GM23338 (cell line): ENCODE results near the gene KLHDC7B. TPM values are rescaled to one million over a fixed set of nuclear protein-coding genes. Genes with fewer than 3 reads are reported as not detected.

Experiments
- ATAC-seq: fragments of 200-7000 bp; cut with Tn5 transposase; 3 replicates; pipeline ENCODE4 v1.9.1; 2020
- DNase-seq: peaks from one replicate; pipeline ENCODE4 v3.0.0-alpha.2; 2015; ENCODE audit warnings: low spot score
- H2AFZ ChIP-seq: fragments of 200-600 bp; sonication (generic); 2 replicates; pipeline ENCODE4 v1.8.0; 2016; ENCODE audit warnings: antibody characterized with exemption, mild to moderate bottlenecking, moderate library complexity
- H3F3A ChIP-seq: fragments of 200-600 bp; sonication (generic); replicated peaks from 2 replicates; pipeline ENCODE4 v1.8.0; 2017; ENCODE audit warnings: antibody characterized with exemption, mixed run types, low read depth
- H3K27ac ChIP-seq: fragments of 200-600 bp; sonication (generic); 2 replicates; pipeline ENCODE4 v1.6.1; 2016; ENCODE audit warnings: low read depth
- H3K27me3 ChIP-seq: fragments of 200-600 bp; sonication (generic); 2 replicates; pipeline ENCODE4 v1.8.0; 2016; ENCODE audit warnings: mild to moderate bottlenecking, mixed run types, moderate library complexity; ENCODE audit not compliant: insufficient read depth
- H3K36me3 ChIP-seq: fragments of 200-600 bp; sonication (generic); 2 replicates; pipeline ENCODE4 v1.8.0; 2016; ENCODE audit warnings: mild to moderate bottlenecking; ENCODE audit not compliant: insufficient read depth
- H3K4me1 ChIP-seq: fragments of 200-600 bp; sonication (generic); 2 replicates; pipeline ENCODE4 v1.8.0; 2016; ENCODE audit warnings: mild to moderate bottlenecking, moderate library complexity; ENCODE audit not compliant: insufficient read depth
- H3K4me2 ChIP-seq: fragments of 200-600 bp; sonication (generic); 2 replicates; pipeline ENCODE4 v1.7.1; 2017; ENCODE audit warnings: mixed run types
- H3K4me3 ChIP-seq: fragments of 200-600 bp; sonication (generic); 2 replicates; pipeline ENCODE4 v1.6.1; 2016; ENCODE audit warnings: mixed run types
- H3K79me2 ChIP-seq: fragments of 200-600 bp; sonication (generic); replicated peaks from 2 replicates; pipeline ENCODE4 v1.8.0; 2017; ENCODE audit warnings: mild to moderate bottlenecking; ENCODE audit not compliant: insufficient read depth
- H3K9me2 ChIP-seq: fragments of 200-600 bp; sonication (generic); 2 replicates; pipeline ENCODE4 v1.8.0; 2017; ENCODE audit not compliant: insufficient read depth
- H4K20me1 ChIP-seq: fragments of 200-600 bp; sonication (generic); replicated peaks from 2 replicates; pipeline ENCODE4 v1.8.0; 2017; ENCODE audit warnings: mild to moderate bottlenecking; ENCODE audit not compliant: insufficient read depth
- H3K27ac Mint-ChIP-seq: 2 replicates; pipeline ENCODE4 v1.8.0; 2020; ENCODE audit warnings: inconsistent platforms, mild to moderate bottlenecking, moderate library complexity, mixed read lengths
- H3K27me3 Mint-ChIP-seq: 3 replicates; pipeline ENCODE4 v1.8.0; 2022; ENCODE audit warnings: low read depth, mild to moderate bottlenecking, moderate library complexity, mixed read lengths, inconsistent platforms; ENCODE audit not compliant: insufficient read depth, poor library complexity
- H3K36me3 Mint-ChIP-seq: 3 replicates; pipeline ENCODE4 v1.8.0; 2021; ENCODE audit warnings: low read depth, mild to moderate bottlenecking, inconsistent platforms, moderate library complexity, mixed read lengths
- H3K4me1 Mint-ChIP-seq: 3 replicates; pipeline ENCODE4 v1.8.0; 2020; ENCODE audit warnings: mild to moderate bottlenecking, inconsistent platforms, mixed read lengths
- H3K4me3 Mint-ChIP-seq: 3 replicates; pipeline ENCODE4 v1.8.0; 2021; ENCODE audit warnings: moderate library complexity, mild to moderate bottlenecking, inconsistent platforms, mixed read lengths
- H3K9me3 Mint-ChIP-seq: 3 replicates; pipeline ENCODE4 v1.8.0; 2020; ENCODE audit warnings: moderate library complexity, mild to moderate bottlenecking, inconsistent platforms, mixed read lengths
- CREB1 ChIP-seq: fragments of 250-450 bp; sonication (Bioruptor Pico); IDR thresholded peaks from 2 replicates; pipeline ENCODE4 v1.5.0; 2020; ENCODE audit warnings: low read depth, mild to moderate bottlenecking, moderate library complexity
- ETS1 ChIP-seq: IDR thresholded peaks from 2 replicates; pipeline ENCODE4 v1.6.1; 2016; ENCODE audit warnings: antibody characterized with exemption
- EZH2 ChIP-seq: fragments of 200-600 bp; sonication (generic); IDR thresholded peaks from one replicate; pipeline ENCODE4 v1.8.0; 2017; ENCODE audit warnings: antibody characterized with exemption, mild to moderate bottlenecking, low read depth; ENCODE audit not compliant: unreplicated experiment
- EZH2phosphoT487 ChIP-seq: fragments of 200-600 bp; sonication (generic); IDR thresholded peaks from one replicate; pipeline ENCODE4 v1.8.1; 2018; ENCODE audit warnings: antibody characterized with exemption; ENCODE audit not compliant: unreplicated experiment
- JUNB ChIP-seq: IDR thresholded peaks from one replicate; pipeline ENCODE4 v1.6.1; 2016; ENCODE audit warnings: antibody characterized with exemption; ENCODE audit not compliant: unreplicated experiment
- NANOG ChIP-seq: IDR thresholded peaks from 2 replicates; pipeline ENCODE4 v1.6.1; 2016; ENCODE audit warnings: antibody characterized with exemption, borderline replicate concordance
- POLR2AphosphoS5 ChIP-seq: IDR thresholded peaks from 2 replicates; pipeline ENCODE4 v1.6.1; 2016; ENCODE audit warnings: antibody characterized with exemption, low read depth
- STAT1 ChIP-seq: IDR thresholded peaks from one replicate; pipeline ENCODE4 v1.6.1; 2016; ENCODE audit warnings: antibody characterized with exemption; ENCODE audit not compliant: unreplicated experiment
- ZNF114 ChIP-seq: fragments of 250-450 bp; sonication (Bioruptor Pico); IDR thresholded peaks from 2 replicates; pipeline ENCODE4 v1.5.0; 2020; ENCODE audit warnings: mild to moderate bottlenecking, moderate library complexity
- ZNF331 ChIP-seq: fragments of 250-450 bp; sonication (Bioruptor Pico); IDR thresholded peaks from 2 replicates; pipeline ENCODE4 v1.5.0; 2020; ENCODE audit warnings: low read depth, mild to moderate bottlenecking, moderate library complexity
- ZNF462 ChIP-seq: fragments of 250-450 bp; sonication (Bioruptor Pico); IDR thresholded peaks from 2 replicates; pipeline ENCODE4 v1.5.0; 2020; ENCODE audit warnings: mild to moderate bottlenecking, moderate library complexity
- polyA plus RNA-seq: library from polyadenylated mRNA; unstranded; fragments of >200 nt; fragmentation: Nextera tagmentation; extraction: Ambion mirVana; gene quantifications from 2 replicates; pipeline ENCODE4 v1.2.1, GENCODE V29; 2016
- total RNA-seq: library from RNA; depleted of rRNA; stranded (reverse); fragments of >200 nt; shearing (Covaris generic); gene quantifications from 2 replicates; pipeline ENCODE4 v1.2.3, GENCODE V29; 2014
- TF ChIP-seq, protein P1 (sequence below): IDR thresholded peaks from one replicate; pipeline ENCODE4 v1.6.1; 2018; ENCODE audit warnings: antibody characterized with exemption; ENCODE audit not compliant: unreplicated experiment
- TF ChIP-seq, protein P2 (sequence below), 2 experiments: fragments of 200-600 bp in 1 of 2; sonication (generic) in 1 of 2; conservative IDR thresholded peaks; 2 replicates each; pipeline versions ENCODE4 v1.5.1 to v1.6.1; 2016 to 2017; ENCODE audit warnings: antibody characterized with exemption in 2 of 2, low read depth in 2 of 2, mild to moderate bottlenecking in 2 of 2, moderate library complexity in 1 of 2

Gene KLHDC7B
- total and polyA plus RNA-seq, 2 experiments from 2014 or later = not detected

DNA sequence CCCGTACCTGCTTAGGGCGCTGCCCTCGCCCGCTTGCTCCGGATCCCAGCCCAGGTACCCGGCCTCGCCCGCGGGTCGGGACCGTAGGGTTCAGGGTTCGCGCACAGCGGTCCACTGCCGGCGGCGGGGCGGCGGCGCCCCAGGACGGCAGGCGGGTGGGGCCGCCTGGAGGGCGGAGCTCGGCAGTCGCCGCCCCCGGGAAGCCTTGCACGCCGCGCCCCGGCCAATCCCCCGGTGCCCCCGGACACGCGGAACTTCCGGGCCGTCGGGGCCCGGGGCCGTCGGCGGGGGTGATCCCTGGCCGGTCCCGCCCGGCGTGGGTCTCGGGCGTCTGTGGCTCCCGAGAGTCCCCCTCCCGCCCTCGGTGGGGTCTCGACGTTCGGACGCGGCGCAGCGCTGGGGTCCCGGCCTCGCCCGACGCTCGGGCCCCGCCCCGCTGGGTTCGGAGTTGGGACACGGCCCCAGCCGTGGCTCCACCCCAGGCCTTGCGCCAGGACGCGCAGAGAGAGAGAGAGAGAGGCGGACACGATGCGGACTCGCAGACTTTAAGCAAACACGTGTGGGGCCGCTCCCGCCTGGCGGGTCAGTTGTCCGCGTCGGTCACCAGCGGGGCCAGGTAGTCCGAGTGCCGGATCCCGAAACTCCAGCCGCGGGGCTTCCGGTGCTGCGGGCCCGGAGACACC lies 15.7 kb upstream of the KLHDC7B start, which contains the start of gene TYMP:
Gene TYMP, minus strand, starts transcription at position 116 of the 683 bp plus-strand sequence. CDS start 303 bp downstream, outside the sequence.
- no peaks in the 10 kb centered on the region for H3K36me3 ChIP-seq
- TF ChIP-seq EZH2 = peak; percentile 56
- TF ChIP-seq, protein P1, sequence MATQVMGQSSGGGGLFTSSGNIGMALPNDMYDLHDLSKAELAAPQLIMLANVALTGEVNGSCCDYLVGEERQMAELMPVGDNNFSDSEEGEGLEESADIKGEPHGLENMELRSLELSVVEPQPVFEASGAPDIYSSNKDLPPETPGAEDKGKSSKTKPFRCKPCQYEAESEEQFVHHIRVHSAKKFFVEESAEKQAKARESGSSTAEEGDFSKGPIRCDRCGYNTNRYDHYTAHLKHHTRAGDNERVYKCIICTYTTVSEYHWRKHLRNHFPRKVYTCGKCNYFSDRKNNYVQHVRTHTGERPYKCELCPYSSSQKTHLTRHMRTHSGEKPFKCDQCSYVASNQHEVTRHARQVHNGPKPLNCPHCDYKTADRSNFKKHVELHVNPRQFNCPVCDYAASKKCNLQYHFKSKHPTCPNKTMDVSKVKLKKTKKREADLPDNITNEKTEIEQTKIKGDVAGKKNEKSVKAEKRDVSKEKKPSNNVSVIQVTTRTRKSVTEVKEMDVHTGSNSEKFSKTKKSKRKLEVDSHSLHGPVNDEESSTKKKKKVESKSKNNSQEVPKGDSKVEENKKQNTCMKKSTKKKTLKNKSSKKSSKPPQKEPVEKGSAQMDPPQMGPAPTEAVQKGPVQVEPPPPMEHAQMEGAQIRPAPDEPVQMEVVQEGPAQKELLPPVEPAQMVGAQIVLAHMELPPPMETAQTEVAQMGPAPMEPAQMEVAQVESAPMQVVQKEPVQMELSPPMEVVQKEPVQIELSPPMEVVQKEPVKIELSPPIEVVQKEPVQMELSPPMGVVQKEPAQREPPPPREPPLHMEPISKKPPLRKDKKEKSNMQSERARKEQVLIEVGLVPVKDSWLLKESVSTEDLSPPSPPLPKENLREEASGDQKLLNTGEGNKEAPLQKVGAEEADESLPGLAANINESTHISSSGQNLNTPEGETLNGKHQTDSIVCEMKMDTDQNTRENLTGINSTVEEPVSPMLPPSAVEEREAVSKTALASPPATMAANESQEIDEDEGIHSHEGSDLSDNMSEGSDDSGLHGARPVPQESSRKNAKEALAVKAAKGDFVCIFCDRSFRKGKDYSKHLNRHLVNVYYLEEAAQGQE = no peak
- no peak for TF ChIP-seq CREB1
- TF ChIP-seq ZNF114 (CRISPR knock-in tag) = no peak
- no peak for TF ChIP-seq ZNF462 (CRISPR knock-in tag)
- no peak for TF ChIP-seq EZH2phosphoT487
- TF ChIP-seq STAT1 = no peak
- no peak for TF ChIP-seq ETS1
- TF ChIP-seq, protein P2, sequence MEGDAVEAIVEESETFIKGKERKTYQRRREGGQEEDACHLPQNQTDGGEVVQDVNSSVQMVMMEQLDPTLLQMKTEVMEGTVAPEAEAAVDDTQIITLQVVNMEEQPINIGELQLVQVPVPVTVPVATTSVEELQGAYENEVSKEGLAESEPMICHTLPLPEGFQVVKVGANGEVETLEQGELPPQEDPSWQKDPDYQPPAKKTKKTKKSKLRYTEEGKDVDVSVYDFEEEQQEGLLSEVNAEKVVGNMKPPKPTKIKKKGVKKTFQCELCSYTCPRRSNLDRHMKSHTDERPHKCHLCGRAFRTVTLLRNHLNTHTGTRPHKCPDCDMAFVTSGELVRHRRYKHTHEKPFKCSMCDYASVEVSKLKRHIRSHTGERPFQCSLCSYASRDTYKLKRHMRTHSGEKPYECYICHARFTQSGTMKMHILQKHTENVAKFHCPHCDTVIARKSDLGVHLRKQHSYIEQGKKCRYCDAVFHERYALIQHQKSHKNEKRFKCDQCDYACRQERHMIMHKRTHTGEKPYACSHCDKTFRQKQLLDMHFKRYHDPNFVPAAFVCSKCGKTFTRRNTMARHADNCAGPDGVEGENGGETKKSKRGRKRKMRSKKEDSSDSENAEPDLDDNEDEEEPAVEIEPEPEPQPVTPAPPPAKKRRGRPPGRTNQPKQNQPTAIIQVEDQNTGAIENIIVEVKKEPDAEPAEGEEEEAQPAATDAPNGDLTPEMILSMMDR (conservative IDR thresholded peaks at IDR 0.05; ENCODE audit: low read depth in 2 of 2) = no peak
- no peak for TF ChIP-seq NANOG
- no peak for TF ChIP-seq JUNB
- 0 out of 2 replicates have a peak, but pooled peaks have one; percentile 16 for TF ChIP-seq POLR2AphosphoS5
- no peak for TF ChIP-seq ZNF331 (CRISPR knock-in tag)
- 0 out of 2 replicates have a peak, but pooled peaks cover 4% of the 10 kb centered on the region for H3K4me1 ChIP-seq
- peak; percentile 44 for DNase-seq
- no peaks in the 10 kb centered on the region for H3K9me2 ChIP-seq
- Mint-ChIP-seq H3K36me3 (no peaks in the 10 kb centered on the region), H3K4me1 (peaks cover 10% of the 10 kb centered on the region; the same call in 2 of the 3 replicates), H3K27me3 (peaks cover 76% of the 10 kb centered on the region), H3K4me3 (peak within 1 kb of the TSS; percentile 65), H3K27ac (no peak within 1 kb of the TSS), H3K9me3 (no peaks in the 10 kb centered on the region; the same call in 2 of the 3 replicates)
- peak; percentile 4; the same call in 2 of the 3 replicates for ATAC-seq
- no peak within 1 kb of the TSS for H3K27ac ChIP-seq
- H3K4me3 ChIP-seq = peak within 1 kb of the TSS; percentile 66
- peak within 1 kb of the TSS; percentile 78 for H2AFZ ChIP-seq
- H3K79me2 ChIP-seq = no peaks in the 10 kb centered on the region
- peak within 1 kb of the TSS; percentile 87 for H3K4me2 ChIP-seq
- H3K27me3 ChIP-seq = peaks cover 83% of the 10 kb centered on the region
- no peaks in the 10 kb centered on the region; the same call in none of the 2 replicates for H3F3A ChIP-seq
- H4K20me1 ChIP-seq = no peaks in the 10 kb centered on the region; the same call in none of the 2 replicates
